Endothelial cell (in vitro differentiated cells): ENCODE measurements around the gene LTF. TPM values are rescaled to one million over a fixed set of nuclear protein-coding genes. Genes with fewer than 3 reads are reported as not detected.

ENCODE experiments used
- DNase-seq: peaks from one replicate; pipeline ENCODE4 v3.0.0; 2021; ENCODE audit warnings: low spot score
- H3K27ac Mint-ChIP-seq: one replicate; pipeline ENCODE4 v1.8.0; 2021; ENCODE audit warnings: mixed read lengths, inconsistent platforms; ENCODE audit not compliant: unreplicated experiment
- H3K27me3 Mint-ChIP-seq: one replicate; pipeline ENCODE4 v1.8.0; 2021; ENCODE audit warnings: mild to moderate bottlenecking, moderate library complexity, mixed read lengths, inconsistent platforms; ENCODE audit not compliant: unreplicated experiment
- H3K36me3 Mint-ChIP-seq: one replicate; pipeline ENCODE4 v1.8.0; 2021; ENCODE audit warnings: mild to moderate bottlenecking, low read depth, mixed read lengths, inconsistent platforms; ENCODE audit not compliant: unreplicated experiment
- H3K4me1 Mint-ChIP-seq: one replicate; pipeline ENCODE4 v1.8.0; 2021; ENCODE audit warnings: mild to moderate bottlenecking, mixed read lengths, inconsistent platforms; ENCODE audit not compliant: unreplicated experiment
- H3K4me3 Mint-ChIP-seq: one replicate; pipeline ENCODE4 v1.8.0; 2021; ENCODE audit warnings: mild to moderate bottlenecking, mixed read lengths, inconsistent platforms; ENCODE audit not compliant: unreplicated experiment
- H3K9me3 Mint-ChIP-seq: one replicate; pipeline ENCODE4 v1.8.0; 2021; ENCODE audit warnings: mixed read lengths, inconsistent platforms; ENCODE audit not compliant: unreplicated experiment
- total RNA-seq: library from RNA; stranded (reverse); fragmentation: NEBNext Ultra II Directional; extraction: Animal tissue kit (Norgen Biotek cat#: 25700); gene quantifications from one replicate; pipeline ENCODE4 v1.2.1, GENCODE V29; 2021; ENCODE audit not compliant: unreplicated experiment
- TF ChIP-seq, protein P1 (sequence below): fragments of 200-600 bp; sonication (generic); IDR thresholded peaks from one replicate; pipeline ENCODE4 v1.5.0; 2021; ENCODE audit warnings: antibody characterized with exemption; ENCODE audit not compliant: unreplicated experiment

Gene LTF
- total RNA-seq, 1 donor from 2014 or later = not detected

DNA sequence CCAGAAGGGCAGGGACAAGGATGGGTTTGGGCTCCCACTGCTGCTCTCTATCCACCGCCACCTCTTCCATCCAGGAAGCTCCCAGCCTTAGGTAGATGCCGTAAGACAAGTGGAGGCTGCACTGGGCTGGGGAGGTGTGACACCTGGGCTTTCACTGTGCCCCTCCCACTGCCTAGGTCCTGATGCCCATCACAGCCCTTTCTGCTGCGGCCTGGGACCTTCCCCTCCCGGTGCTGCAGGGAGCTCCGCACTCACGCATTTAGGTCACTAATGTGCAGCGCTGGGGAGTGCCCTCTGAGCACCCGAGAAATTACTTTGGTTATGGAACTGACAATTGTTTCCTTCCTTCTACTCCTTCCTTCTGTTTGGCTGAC is 850 bp downstream of the LTF start:
- no peak overlapping the region for H3K4me3 Mint-ChIP-seq
- TF ChIP-seq, protein P1, sequence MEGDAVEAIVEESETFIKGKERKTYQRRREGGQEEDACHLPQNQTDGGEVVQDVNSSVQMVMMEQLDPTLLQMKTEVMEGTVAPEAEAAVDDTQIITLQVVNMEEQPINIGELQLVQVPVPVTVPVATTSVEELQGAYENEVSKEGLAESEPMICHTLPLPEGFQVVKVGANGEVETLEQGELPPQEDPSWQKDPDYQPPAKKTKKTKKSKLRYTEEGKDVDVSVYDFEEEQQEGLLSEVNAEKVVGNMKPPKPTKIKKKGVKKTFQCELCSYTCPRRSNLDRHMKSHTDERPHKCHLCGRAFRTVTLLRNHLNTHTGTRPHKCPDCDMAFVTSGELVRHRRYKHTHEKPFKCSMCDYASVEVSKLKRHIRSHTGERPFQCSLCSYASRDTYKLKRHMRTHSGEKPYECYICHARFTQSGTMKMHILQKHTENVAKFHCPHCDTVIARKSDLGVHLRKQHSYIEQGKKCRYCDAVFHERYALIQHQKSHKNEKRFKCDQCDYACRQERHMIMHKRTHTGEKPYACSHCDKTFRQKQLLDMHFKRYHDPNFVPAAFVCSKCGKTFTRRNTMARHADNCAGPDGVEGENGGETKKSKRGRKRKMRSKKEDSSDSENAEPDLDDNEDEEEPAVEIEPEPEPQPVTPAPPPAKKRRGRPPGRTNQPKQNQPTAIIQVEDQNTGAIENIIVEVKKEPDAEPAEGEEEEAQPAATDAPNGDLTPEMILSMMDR = no peak
- DNase-seq = no peak
- no peaks in the 10 kb centered on the region for H3K36me3 Mint-ChIP-seq
- H3K27ac Mint-ChIP-seq = no peak overlapping the region
- peaks cover 15% of the 10 kb centered on the region for H3K27me3 Mint-ChIP-seq
- no peaks in the 10 kb centered on the region for H3K9me3 Mint-ChIP-seq
- H3K4me1 Mint-ChIP-seq = no peaks in the 10 kb centered on the region

DNA sequence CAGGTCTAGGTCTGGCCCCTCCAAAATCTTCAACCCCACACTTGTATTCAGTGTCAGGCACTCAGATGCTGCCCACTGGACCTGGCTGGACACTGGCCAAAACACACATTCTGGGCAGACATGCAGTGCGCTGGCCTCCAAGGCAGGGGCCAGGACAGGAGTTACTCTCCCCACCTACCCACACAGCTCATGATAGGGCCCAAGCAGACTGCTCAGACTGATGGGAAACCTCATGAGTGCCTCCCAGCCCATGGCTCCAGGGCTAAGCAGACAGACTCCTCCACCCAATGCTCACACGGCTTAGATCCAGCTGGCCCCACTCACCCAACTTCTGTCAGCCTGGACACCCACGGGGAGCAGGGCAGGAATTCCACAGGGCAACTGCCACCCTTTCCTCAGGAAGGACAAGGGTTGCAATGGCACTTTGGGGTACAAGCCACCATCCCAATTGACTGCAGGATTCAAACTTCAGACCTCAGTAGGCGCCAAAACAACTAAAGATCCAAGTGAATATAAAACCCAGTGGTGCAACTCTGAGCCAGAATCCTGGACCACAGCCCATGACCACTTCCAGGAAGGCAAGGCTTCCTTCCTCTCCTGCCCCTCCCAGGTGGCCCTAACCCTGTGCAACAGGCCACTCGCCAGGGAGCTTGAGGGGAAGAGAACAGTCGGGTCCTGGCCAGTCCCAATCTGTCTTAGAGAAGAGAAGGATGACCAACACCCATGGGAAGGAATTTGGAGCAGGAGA is 1.4 kb downstream of the LTF start:
- H3K4me3 Mint-ChIP-seq = no peak overlapping the region
- no peak overlapping the region for H3K27ac Mint-ChIP-seq
- TF ChIP-seq, protein P1 = no peak
- H3K4me1 Mint-ChIP-seq = no peaks in the 10 kb centered on the region
- H3K36me3 Mint-ChIP-seq = no peaks in the 10 kb centered on the region
- no peaks in the 10 kb centered on the region for H3K9me3 Mint-ChIP-seq
- peaks cover 15% of the 10 kb centered on the region for H3K27me3 Mint-ChIP-seq
- DNase-seq = no peak

DNA sequence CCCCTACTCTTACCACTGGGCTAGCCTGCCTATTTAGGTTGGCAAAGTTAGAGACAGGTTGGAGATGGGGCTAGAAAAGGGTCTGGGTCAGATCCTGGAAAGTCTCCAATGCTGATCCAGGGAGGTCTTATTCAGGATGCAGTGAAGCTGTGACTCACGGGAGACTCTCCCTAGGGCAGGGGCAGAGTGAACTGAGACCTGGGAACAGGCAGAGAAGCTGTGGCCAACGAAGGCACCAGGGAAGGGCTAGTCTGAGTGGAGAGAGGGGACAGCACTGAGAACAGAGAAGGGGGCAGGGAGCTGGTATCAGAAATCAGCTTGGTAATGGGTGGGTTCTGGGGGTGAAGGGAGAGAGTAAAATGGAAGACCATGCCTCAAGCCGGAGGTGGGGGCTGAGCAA is 2.2 kb downstream of the LTF start:
- DNase-seq = no peak
- H3K4me1 Mint-ChIP-seq = no peaks in the 10 kb centered on the region
- H3K9me3 Mint-ChIP-seq = no peaks in the 10 kb centered on the region
- H3K27ac Mint-ChIP-seq = no peak overlapping the region
- H3K4me3 Mint-ChIP-seq = no peak overlapping the region
- TF ChIP-seq, protein P1 = no peak
- H3K27me3 Mint-ChIP-seq = peaks cover 15% of the 10 kb centered on the region
- no peaks in the 10 kb centered on the region for H3K36me3 Mint-ChIP-seq

DNA sequence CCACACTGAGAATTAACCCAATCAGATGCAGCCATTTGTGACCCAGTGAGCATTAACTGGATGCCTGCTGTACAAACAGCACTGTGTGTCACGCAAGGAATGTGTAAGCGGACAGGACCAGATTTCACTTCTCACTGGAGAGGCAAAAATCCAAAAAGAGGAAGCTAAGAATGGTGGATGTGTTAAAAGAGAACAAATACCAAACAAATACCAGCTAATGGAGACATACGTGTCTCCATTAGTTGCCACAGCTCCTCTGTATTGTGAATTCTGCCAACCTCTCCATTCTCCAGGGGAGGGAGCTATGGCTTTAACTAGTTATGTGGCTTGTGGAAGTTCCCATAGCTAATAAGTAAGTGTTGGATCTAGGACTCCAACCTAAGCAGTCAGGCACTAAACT is 2.6 kb downstream of the LTF start:
- Mint-ChIP-seq H3K4me1 (no peaks in the 10 kb centered on the region), H3K9me3 (no peaks in the 10 kb centered on the region), H3K27me3 (peaks cover 15% of the 10 kb centered on the region), H3K4me3 (no peak overlapping the region), H3K36me3 (no peaks in the 10 kb centered on the region), H3K27ac (no peak overlapping the region)
- TF ChIP-seq, protein P1 = no peak
- no peak for DNase-seq

DNA sequence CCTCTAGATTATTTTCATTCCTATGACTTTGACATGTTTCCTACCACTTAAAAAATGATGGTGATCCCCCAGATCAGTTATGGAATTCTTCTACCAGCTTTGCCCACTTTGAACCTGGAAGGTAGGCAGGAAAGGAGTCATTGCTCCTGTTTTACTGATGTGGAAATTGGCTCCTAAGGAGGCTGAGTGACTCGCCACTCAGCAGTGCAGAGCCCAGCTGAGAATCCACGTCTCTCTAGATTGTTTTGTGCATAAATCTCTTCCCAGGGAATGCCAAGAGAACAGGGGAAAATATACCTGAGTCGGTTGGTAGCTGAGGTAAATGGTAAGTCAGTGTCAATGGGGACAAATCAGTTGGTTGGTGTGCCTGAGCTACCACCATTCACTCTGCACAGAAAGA is 4.7 kb downstream of the LTF start:
- Mint-ChIP-seq H3K4me3 (no peak overlapping the region), H3K27ac (no peak overlapping the region)
- no peak for DNase-seq

More for the DNA sequence above, 4.7 kb downstream of the LTF start:
- Mint-ChIP-seq H3K27me3 (peaks cover 10% of the 10 kb centered on the region), H3K9me3 (no peaks in the 10 kb centered on the region), H3K36me3 (no peaks in the 10 kb centered on the region), H3K4me1 (no peaks in the 10 kb centered on the region)
- TF ChIP-seq, protein P1 = no peak
